Fibroblast of pulmonary artery (primary cell): ENCODE data around the gene ODC1.
"Not testable (repeated sequence)": the region's sequence is repeated elsewhere in the genome, so short reads cannot be mapped to it uniquely, and the experiment has no call there.

Source experiments
- DNase-seq: peaks from one replicate; pipeline ENCODE4 v3.0.0-alpha.2; 2010; ENCODE audit warnings: low read depth
- H3K4me3 ChIP-seq: replicated peaks from 2 replicates; pipeline ENCODE4 v1.5.1; 2011; ENCODE audit warnings: low read depth, mild to moderate bottlenecking, control low read depth, low read length, moderate library complexity
- TF ChIP-seq, protein P1 (sequence below): IDR thresholded peaks from 2 replicates; pipeline ENCODE4 v1.5.1; 2011; ENCODE audit warnings: mild to moderate bottlenecking, control low read depth, low read length, inconsistent platforms; ENCODE audit errors: missing control alignments

Gene ODC1

GRCh38 chr2:10493075-10493633, 45.0 kb upstream of the ODC1 start:
- TF ChIP-seq, protein P1, sequence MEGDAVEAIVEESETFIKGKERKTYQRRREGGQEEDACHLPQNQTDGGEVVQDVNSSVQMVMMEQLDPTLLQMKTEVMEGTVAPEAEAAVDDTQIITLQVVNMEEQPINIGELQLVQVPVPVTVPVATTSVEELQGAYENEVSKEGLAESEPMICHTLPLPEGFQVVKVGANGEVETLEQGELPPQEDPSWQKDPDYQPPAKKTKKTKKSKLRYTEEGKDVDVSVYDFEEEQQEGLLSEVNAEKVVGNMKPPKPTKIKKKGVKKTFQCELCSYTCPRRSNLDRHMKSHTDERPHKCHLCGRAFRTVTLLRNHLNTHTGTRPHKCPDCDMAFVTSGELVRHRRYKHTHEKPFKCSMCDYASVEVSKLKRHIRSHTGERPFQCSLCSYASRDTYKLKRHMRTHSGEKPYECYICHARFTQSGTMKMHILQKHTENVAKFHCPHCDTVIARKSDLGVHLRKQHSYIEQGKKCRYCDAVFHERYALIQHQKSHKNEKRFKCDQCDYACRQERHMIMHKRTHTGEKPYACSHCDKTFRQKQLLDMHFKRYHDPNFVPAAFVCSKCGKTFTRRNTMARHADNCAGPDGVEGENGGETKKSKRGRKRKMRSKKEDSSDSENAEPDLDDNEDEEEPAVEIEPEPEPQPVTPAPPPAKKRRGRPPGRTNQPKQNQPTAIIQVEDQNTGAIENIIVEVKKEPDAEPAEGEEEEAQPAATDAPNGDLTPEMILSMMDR = no peak
- no peak for DNase-seq
- H3K4me3 ChIP-seq = no peak overlapping the region

GRCh38 chr2:10490806-10491291, 42.7 kb upstream of the ODC1 start:
- DNase-seq = no peak
- no peak overlapping the region for H3K4me3 ChIP-seq
- TF ChIP-seq, protein P1 = no peak

GRCh38 chr2:10489842-10490555, 41.9 kb upstream of the ODC1 start:
- no peak for DNase-seq
- TF ChIP-seq, protein P1 = no peak
- H3K4me3 ChIP-seq = no peak overlapping the region

DNA sequence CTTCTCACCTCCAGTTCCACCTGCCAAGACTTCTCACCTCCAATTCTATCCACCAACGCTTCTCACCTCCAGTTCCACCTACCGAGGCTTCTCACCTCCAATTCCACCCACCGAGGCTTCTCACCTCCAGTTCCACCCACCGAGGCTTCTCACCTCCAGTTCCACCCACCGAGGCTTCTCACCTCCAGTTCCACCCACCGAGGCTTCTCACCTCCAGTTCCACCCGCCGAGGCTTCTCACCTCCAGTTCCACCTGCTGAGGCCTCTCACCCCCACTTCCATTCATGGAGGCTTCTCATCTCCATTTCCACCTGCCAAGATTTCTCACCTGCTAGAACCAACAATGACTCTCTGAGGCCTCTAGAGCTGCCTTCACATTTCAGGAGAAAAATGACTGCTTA, 40.0 kb upstream of the ODC1 start:
- not testable (repeated sequence) for H3K4me3 ChIP-seq, DNase-seq

- not testable (repeated sequence) for DNase-seq, H3K4me3 ChIP-seq
These were observed 39.6 kb upstream of the ODC1 start for GRCh38 chr2:10487741-10488104.

DNA sequence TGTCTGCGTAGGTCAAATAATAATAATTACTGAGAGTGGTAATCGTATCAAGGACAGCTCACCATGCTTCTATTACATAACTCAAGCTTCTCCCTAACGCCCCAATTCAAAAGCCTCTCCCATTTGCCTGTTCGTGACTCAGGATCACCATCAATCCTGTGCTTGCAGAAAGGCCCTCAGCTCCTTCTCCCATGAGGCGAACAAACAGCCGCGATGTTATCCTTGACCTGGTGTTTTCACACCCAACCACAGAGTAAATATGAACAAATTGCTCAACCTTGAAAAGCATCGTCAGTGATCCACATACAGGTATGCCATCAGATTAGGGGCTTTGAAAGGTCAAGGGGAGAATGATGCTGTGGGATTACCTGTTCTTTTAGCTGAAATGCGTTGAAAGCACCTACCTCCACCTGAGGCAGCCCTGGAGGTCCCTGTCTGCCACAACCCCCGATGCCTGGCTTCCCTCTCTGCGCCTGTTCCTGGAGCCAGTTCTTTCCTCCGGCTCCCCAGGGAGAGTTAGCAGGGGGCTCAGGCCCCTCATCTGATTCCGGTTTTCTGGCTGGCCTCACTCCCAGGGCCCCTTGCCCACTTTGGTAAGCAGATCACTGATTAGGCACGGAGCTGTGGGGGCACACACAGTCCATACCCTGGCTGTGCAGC, 39.1 kb upstream of the ODC1 start:
- no peak for DNase-seq
- TF ChIP-seq, protein P1 = no peak
- no peak overlapping the region for H3K4me3 ChIP-seq

GRCh38 chr2:10486601-10487079, 38.5 kb upstream of the ODC1 start:
- TF ChIP-seq, protein P1 = no peak
- no peak for DNase-seq
- H3K4me3 ChIP-seq = no peak overlapping the region
